Measurements from ENCODE around the gene FGD2.

The FGD2 gene

DNA sequence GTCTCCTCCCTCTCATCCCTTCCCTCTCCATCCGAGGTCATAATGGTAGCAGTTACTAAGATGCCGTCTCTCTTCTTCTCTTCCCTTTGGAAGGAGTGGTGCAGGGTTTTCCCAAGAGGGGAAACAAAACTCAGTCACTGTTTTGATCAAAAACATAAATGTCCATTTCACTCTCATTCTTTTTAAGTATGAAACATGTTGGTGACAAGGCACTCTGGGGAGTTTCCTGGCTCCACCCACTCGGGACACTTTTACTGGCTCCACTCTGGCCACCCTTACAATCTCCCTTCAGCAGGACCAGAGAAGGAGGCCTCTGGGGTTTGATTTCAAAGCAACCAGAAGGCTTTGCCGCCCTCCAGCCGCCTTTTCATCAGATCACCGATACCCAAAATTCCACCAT, 57.0 kb downstream of the FGD2 start:
- H3K27ac Mint-ChIP-seq: no peak overlapping the region
- no peaks in the 10 kb centered on the region for H3K36me3 Mint-ChIP-seq
- no peaks in the 10 kb centered on the region for H3K9me3 Mint-ChIP-seq

DNA sequence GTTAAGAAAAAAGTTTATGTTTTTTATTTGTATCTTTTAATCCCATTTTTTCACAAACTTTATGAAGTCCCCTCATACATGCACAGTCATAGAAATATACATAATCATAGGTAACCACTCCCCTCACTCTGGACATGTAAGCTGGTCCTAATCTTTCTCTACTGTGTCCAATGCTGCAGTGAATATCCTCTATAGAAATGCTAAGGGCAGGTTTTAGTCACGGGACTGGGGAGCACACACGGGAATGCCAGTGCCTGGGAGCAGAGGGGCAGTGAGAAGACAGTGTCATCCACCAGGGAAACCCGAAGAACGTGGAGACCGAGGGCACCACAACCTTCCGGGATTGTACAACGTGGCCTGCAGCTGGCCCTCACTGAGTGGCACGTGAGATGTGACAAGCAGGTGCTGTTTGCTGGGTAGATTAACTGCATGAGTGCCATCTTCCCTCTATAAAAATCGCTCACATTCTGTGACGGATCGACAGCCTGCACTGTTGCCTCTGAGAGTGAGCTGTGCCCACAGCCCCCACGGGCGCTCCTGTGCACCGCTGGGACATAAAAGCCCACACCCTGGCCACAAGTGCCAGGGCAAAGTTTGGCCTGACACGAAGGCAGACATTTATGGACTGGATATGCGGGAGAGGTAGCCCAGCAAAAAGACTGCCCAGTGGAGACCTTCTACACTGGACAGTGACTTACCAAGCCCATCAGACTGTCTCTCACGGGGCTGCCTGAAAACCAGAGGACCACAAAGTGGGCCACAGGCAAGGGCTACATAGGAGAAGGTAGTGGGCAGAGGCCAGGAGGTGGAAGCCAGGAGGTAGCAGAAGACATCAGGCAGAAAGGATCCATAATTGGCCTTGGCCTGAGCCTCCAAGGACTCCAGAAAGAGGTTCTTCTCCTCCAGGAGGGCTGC, 63.2 kb downstream of the FGD2 start:
- peaks cover 22% of the 10 kb centered on the region for H3K4me1 Mint-ChIP-seq
- no peaks in the 10 kb centered on the region for H3K36me3 Mint-ChIP-seq
- no peak overlapping the region for H3K27ac Mint-ChIP-seq
- H3K27me3 Mint-ChIP-seq: no peaks in the 10 kb centered on the region
- H3K4me3 Mint-ChIP-seq: no peak overlapping the region
- no peaks in the 10 kb centered on the region for H3K9me3 Mint-ChIP-seq

More for the DNA sequence above, 57.0 kb downstream of the FGD2 start:
- Mint-ChIP-seq H3K4me1 (no peaks in the 10 kb centered on the region), H3K27me3 (no peaks in the 10 kb centered on the region), H3K4me3 (no peak overlapping the region)

DNA sequence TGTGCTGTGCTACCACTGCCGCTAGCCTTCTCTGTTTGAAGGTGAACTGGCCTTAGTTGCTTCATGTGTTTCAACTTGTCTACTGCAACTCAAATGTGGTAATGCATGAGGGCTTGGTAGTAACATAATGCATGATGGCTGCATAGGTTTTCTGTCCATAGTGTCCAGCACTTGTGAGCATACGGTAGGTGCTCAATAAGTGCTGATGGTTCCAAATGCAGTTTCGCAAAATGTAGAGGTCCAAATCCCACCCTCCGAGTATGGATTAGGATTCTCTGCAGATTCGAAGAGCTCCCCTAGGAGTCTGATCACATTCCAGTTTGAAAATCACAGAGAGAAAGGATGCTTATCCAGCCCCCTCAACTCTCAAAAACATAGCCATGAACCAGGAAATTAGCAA, 64.2 kb downstream of the FGD2 start:
- Mint-ChIP-seq H3K27ac (peak overlapping the region; percentile 17), H3K4me3 (no peak overlapping the region), H3K36me3 (no peaks in the 10 kb centered on the region), H3K9me3 (no peaks in the 10 kb centered on the region), H3K4me1 (peaks cover 23% of the 10 kb centered on the region), H3K27me3 (no peaks in the 10 kb centered on the region)

DNA sequence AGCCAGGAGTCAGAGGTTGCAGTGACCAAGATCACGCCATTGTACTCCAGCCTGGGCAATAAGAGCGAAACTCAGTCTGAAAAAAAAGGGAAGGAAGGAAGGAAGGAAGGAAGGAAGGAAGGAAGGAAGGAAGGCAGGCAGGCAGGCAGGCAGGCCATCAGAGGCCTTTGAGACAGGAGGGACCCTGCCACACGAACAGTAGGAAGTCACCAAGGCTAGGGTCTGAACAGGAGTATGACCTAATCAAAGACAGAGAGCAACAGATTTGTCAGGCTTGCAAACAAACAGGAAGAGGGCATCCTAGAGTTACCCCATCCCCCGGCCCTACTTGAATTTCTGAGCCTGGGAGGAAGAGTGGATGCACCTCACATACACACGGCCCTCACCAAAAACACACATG, 67.1 kb downstream of the FGD2 start:
- Mint-ChIP-seq H3K9me3 (no peaks in the 10 kb centered on the region), H3K4me3 (no peak overlapping the region), H3K27me3 (no peaks in the 10 kb centered on the region), H3K36me3 (no peaks in the 10 kb centered on the region), H3K27ac (no peak overlapping the region), H3K4me1 (peaks cover 23% of the 10 kb centered on the region)

DNA sequence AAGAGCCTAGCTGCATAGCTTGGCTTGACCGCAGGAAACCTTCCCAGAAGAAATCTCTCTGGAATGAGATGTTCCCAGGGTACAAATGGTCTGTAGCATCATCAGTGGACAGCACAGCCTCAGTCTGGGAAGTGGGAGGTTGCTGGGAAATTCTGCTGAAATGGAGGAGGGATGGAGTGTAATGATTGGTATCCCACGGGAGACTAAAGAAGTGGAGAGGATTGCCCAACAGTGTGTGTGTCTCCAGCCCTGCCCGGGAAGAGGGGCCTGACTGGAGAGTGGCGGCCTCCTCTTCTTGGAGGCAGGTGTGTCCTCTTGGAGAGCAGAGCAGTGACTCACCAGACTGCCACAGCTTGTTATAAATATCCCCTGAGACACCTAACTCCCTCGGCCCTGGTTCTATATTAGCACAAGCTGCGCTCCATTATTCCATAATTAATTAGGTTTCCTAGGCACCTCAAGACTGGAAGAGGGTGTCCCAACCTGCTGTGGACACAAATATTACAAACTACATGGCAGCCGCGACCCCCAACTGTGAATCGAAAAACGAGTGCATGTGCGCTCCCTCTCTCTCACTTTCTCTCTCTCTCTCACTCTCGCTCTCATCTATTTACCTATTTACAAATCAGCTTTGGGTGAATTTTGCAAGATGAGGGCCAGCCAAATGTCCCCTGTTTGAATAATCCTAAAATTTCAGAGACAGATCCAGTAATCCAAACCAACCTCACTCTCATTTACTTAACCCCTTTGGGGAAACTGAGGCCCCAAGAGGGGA, 68.8 kb downstream of the FGD2 start:
- no peak overlapping the region for H3K27ac Mint-ChIP-seq
- H3K9me3 Mint-ChIP-seq: no peaks in the 10 kb centered on the region
- H3K4me3 Mint-ChIP-seq: no peak overlapping the region
- no peaks in the 10 kb centered on the region for H3K27me3 Mint-ChIP-seq
- H3K36me3 Mint-ChIP-seq: no peaks in the 10 kb centered on the region
- H3K4me1 Mint-ChIP-seq: peaks cover 23% of the 10 kb centered on the region

DNA sequence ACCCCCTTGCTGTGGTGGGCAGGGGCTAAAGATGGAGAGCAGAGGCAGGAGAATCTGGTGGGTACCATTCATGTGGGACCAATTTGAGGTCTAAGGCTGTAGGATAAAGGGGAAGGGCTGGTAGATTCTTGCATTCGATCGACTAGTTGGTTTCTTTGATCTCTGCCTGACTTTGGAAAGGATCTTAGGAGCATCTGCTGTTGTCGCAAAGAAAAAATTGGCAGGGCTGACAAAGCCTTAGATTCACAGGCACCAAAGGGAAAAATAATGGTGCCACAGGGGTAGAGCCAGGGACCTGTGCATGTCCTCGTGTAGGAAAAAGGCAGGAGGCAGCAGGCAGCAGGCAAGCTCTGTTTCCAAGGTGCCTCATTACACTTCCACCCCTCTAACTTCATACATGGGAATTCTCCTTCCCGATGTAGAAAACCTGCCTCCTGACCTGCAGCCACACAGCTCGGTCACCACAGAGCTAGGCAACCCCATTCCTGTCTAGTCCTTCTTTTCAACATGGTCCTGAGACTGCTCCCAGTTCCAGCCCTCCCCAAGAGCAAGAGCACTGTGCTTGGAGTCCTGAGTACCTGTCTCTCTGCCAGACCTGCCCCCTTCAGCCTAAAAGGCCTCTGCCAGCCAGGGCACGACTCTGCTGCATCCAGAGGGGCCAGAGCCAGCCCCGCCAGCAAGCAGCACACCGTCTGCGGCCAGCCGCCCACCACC, 71.9 kb downstream of the FGD2 start:
- Mint-ChIP-seq H3K27me3 (no peaks in the 10 kb centered on the region), H3K4me1 (peaks cover 12% of the 10 kb centered on the region), H3K9me3 (no peaks in the 10 kb centered on the region), H3K4me3 (no peak overlapping the region), H3K36me3 (no peaks in the 10 kb centered on the region), H3K27ac (no peak overlapping the region)

DNA sequence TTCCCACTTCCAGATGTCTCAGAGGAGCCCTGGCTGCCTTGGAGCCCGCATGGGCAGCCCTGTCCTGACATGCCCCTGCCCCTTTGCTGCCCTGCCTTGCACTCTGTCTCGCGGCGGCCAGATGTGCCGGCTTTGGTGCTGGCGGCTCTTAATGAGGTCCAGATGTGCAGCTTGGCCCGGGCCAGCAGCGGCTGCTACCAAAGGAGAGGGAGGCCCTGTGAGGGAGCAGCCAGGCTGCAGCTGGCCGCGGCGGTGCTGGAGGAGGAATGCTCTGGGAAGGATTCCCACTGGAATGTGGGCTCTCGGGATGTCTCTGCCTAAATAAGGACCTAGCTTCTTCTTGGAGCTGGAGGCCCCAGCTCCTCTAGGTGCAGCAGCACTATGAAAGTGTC, 72.4 kb downstream of the FGD2 start:
- Mint-ChIP-seq H3K36me3 (no peaks in the 10 kb centered on the region), H3K9me3 (no peaks in the 10 kb centered on the region), H3K4me1 (peaks cover 8% of the 10 kb centered on the region), H3K4me3 (no peak overlapping the region), H3K27ac (no peak overlapping the region), H3K27me3 (no peaks in the 10 kb centered on the region)
